Lung (tissue), 12 donors: ENCODE data around the gene KRT78. TPM values are rescaled to one million over a fixed set of nuclear protein-coding genes. Genes with fewer than 3 reads are reported as not detected.

ENCODE experiments used
- ATAC-seq: fragments of 200-7000 bp; cut with Tn5 transposase; one replicate; pipeline ENCODE4 v1.9.1; 2020; ENCODE audit warnings: moderate number of reproducible peaks; ENCODE audit not compliant: insufficient read depth, low FRiP score
- DNase-seq, 3 donors: peaks; one replicate each; pipeline ENCODE4 v3.0.0-alpha.2; 2013 to 2017
- H3K27ac ChIP-seq, 2 donors: one replicate each; pipeline ENCODE4 v1.5.1; 2013; ENCODE audit warnings: mild to moderate bottlenecking in 2 of 2, moderate library complexity in 2 of 2, control low read depth in 1 of 2, inconsistent platforms in 1 of 2, low read depth in 1 of 2, low read length in 1 of 2
- H3K27me3 ChIP-seq, 3 donors: one replicate each; pipeline ENCODE4 v1.5.1; 2013; ENCODE audit warnings: low read length in 2 of 3; ENCODE audit not compliant: control insufficient read depth in 3 of 3, insufficient read depth in 3 of 3
- H3K36me3 ChIP-seq, 4 donors: one replicate each; pipeline ENCODE4 v1.5.1; 2013; ENCODE audit warnings: low read length in 4 of 4, mild to moderate bottlenecking in 1 of 4, moderate library complexity in 1 of 4; ENCODE audit not compliant: control insufficient read depth in 4 of 4, insufficient read depth in 4 of 4
- H3K4me1 ChIP-seq, 5 donors: one replicate each; pipeline ENCODE4 v1.5.1; 2013; ENCODE audit warnings: low read length in 5 of 5, mild to moderate bottlenecking in 2 of 5, moderate library complexity in 1 of 5; ENCODE audit not compliant: control insufficient read depth in 5 of 5, insufficient read depth in 5 of 5
- H3K4me3 ChIP-seq: one replicate; pipeline ENCODE4 v1.5.1; 2013; ENCODE audit warnings: mild to moderate bottlenecking, control low read depth, moderate library complexity
- H3K9ac ChIP-seq, 2 donors: one replicate each; pipeline ENCODE4 v1.5.1; 2013; ENCODE audit warnings: low read length in 2 of 2, control low read depth in 1 of 2; ENCODE audit not compliant: insufficient read depth in 1 of 2
- H3K9me3 ChIP-seq, 4 donors: one replicate each; pipeline ENCODE4 v1.5.1; 2013; ENCODE audit warnings: low read length in 3 of 4, mild to moderate bottlenecking in 1 of 4, moderate library complexity in 1 of 4; ENCODE audit not compliant: control insufficient read depth in 4 of 4, insufficient read depth in 3 of 4
- CTCF ChIP-seq: IDR thresholded peaks from 2 replicates; pipeline ENCODE4 v1.5.1; 2012; ENCODE audit warnings: mild to moderate bottlenecking; ENCODE audit errors: control extremely low read depth, extremely low read depth
- WGBS, 2 donors: extraction: QIAGEN DNeasy Blood & Tissue Kit; methylation state at CpG; one replicate each; pipeline ENCODE4 v1.1.7; 2013; 5-methylcytosine and 5-hydroxymethylcytosine counted together
- polyA plus RNA-seq, 2 donors: library from polyadenylated mRNA; stranded (reverse); fragments of 200-250 nt; gene quantifications; one replicate each; pipeline ENCODE4 v1.2.1, GENCODE V29; 2013
- total RNA-seq, 2 donors: library from RNA; depleted of rRNA in 1 of 2; stranded (reverse); fragments of >200 nt in 1 of 2; gene quantifications; one replicate each; pipeline ENCODE4 v1.2.1, GENCODE V29; 2014 to 2021
- donor health status: control.
- donor health status: control.
- donor health status: Bipolar disorder and iron deficiency.
- donor health status: healthy.
- donor health status: DM: yes; HTN: yes; CAD: no.

Gene KRT78
- total and polyA plus RNA-seq, 4 donors = 0.02 to 0.65 TPM; not detected in 2

GRCh38 chr12:52821071-52821730 is 27.6 kb downstream of the KRT78 start:
- no peak for TF ChIP-seq CTCF
- Histone ChIP-seq H3K4me3 (no peak overlapping the region), H3K9ac (no peak overlapping the region), H3K9me3 (no peaks in the 10 kb centered on the region), H3K4me1 (peaks cover 0 to 12% (median 5%) of the 10 kb centered on the region in 5 donors), H3K27me3 (peaks cover 3 to 34% (median 3%) of the 10 kb centered on the region in 3 donors), H3K27ac (no peak overlapping the region), H3K36me3 (no peaks in the 10 kb centered on the region)
- WGBS, 2 donors = 86 to 89% methylated on average over 4 of the region's 4 CpGs
- DNase-seq (no peak), ATAC-seq (no peak)

GRCh38 chr12:52820521-52820920 is 28.3 kb downstream of the KRT78 start:
- Histone ChIP-seq H3K27ac (no peak overlapping the region), H3K4me1 (peaks cover 0 to 19% (median 5%) of the 10 kb centered on the region in 5 donors), H3K9me3 (no peaks in the 10 kb centered on the region), H3K4me3 (no peak overlapping the region), H3K9ac (no peak overlapping the region), H3K27me3 (peaks cover 3 to 29% (median 3%) of the 10 kb centered on the region in 3 donors), H3K36me3 (no peaks in the 10 kb centered on the region)
- 91 to 92% methylated on average over 6 of the region's 6 CpGs for WGBS, 2 donors
- DNase-seq = no peak
- no peak for TF ChIP-seq CTCF
- ATAC-seq = no peak

- Histone ChIP-seq H3K9ac (no peak overlapping the region), H3K27me3 (peaks cover 3 to 26% (median 3%) of the 10 kb centered on the region in 3 donors), H3K4me1 (peaks cover 0 to 19% (median 5%) of the 10 kb centered on the region in 5 donors), H3K9me3 (no peaks in the 10 kb centered on the region), H3K36me3 (no peaks in the 10 kb centered on the region), H3K27ac (no peak overlapping the region), H3K4me3 (no peak overlapping the region)
- ATAC-seq (no peak), DNase-seq (peak in 2 of 3 donors; percentile 6 to 27)
- no peak for TF ChIP-seq CTCF
- WGBS, 2 donors = 80 to 87% methylated on average over 7 of the region's 7 CpGs
Observed at GRCh38 chr12:52819731-52820510, 28.9 kb downstream of the KRT78 start.
